B cell (primary cell): Measurements from ENCODE around the gene NR5A2.

Source experiments
- EZH2 ChIP-seq: IDR thresholded peaks from 2 replicates; pipeline ENCODE4 v1.6.1; 2012; ENCODE audit warnings: borderline replicate concordance, low read depth, mild to moderate bottlenecking, moderate library complexity, low read length; ENCODE audit not compliant: insufficient read depth, poor library complexity, severe bottlenecking
- TF ChIP-seq, protein P1 (sequence below): fragments of 200-600 bp; IDR thresholded peaks from one replicate; pipeline ENCODE4 v1.8.0; 2022; ENCODE audit warnings: antibody characterized with exemption, mild to moderate bottlenecking

DNA sequence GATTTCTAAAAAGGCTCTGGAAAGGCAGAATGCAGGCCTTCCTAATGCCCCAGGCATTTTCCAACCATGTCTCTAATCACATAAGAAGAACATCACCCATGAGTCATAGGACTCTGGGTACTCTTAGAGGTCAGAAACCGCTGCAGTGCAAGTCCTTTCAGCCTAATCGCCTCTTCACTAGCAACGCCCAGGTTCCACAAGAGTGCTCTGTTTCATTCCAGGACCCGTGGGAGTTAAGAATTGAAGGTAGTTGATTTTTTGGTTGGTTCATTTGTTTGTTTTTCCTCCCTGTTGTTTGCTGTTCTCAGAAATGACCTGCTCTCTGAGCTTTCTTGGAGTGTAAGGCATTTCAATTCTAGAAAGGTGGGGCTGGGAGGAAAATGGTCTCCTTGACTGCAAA is 123.2 kb downstream of the NR5A2 start:
- TF ChIP-seq, protein P1, sequence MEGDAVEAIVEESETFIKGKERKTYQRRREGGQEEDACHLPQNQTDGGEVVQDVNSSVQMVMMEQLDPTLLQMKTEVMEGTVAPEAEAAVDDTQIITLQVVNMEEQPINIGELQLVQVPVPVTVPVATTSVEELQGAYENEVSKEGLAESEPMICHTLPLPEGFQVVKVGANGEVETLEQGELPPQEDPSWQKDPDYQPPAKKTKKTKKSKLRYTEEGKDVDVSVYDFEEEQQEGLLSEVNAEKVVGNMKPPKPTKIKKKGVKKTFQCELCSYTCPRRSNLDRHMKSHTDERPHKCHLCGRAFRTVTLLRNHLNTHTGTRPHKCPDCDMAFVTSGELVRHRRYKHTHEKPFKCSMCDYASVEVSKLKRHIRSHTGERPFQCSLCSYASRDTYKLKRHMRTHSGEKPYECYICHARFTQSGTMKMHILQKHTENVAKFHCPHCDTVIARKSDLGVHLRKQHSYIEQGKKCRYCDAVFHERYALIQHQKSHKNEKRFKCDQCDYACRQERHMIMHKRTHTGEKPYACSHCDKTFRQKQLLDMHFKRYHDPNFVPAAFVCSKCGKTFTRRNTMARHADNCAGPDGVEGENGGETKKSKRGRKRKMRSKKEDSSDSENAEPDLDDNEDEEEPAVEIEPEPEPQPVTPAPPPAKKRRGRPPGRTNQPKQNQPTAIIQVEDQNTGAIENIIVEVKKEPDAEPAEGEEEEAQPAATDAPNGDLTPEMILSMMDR, result no peak
- TF ChIP-seq EZH2, result no peak
